KG1 (cell line): ENCODE results near the gene AMACR.
A peak's percentile ranks its signal among the peaks of the same experiment; 100 is the strongest.
"Not testable (repeated sequence)": the region's sequence is repeated elsewhere in the genome, so short reads cannot be mapped to it uniquely, and the experiment has no call there.

Experiments used
- DNase-seq: peaks from one replicate; lab custom pipeline; 2025; lab: John Stamatoyannopoulos, UW

AMACR gene

GRCh38 chr5:34035756-34036155 is 27.9 kb upstream of the AMACR start:
- DNase-seq, result no peak

- DNase-seq, result no peak
Measured at GRCh38 chr5:34034534-34035327, 26.9 kb upstream of the AMACR start.

- no peak for DNase-seq
Measured at GRCh38 chr5:34031966-34032365, 24.1 kb upstream of the AMACR start.

GRCh38 chr5:34031117-34031516 is 23.3 kb upstream of the AMACR start:
- DNase-seq, result no peak

- DNase-seq, result not testable (repeated sequence)
Measured at GRCh38 chr5:34030585-34030984, 22.7 kb upstream of the AMACR start.

GRCh38 chr5:34030048-34030447 is 22.2 kb upstream of the AMACR start:
- no peak for DNase-seq

GRCh38 chr5:34028349-34028748 is 20.5 kb upstream of the AMACR start:
- DNase-seq, result no peak

GRCh38 chr5:34026089-34026761 is 18.4 kb upstream of the AMACR start:
- DNase-seq, result no peak

- no peak for DNase-seq
Measured at GRCh38 chr5:34022121-34022705, 14.4 kb upstream of the AMACR start.

GRCh38 chr5:34021334-34021733 is 13.5 kb upstream of the AMACR start:
- DNase-seq, result no peak

- DNase-seq, result no peak
Measured at GRCh38 chr5:34020726-34021125, 12.9 kb upstream of the AMACR start.

GRCh38 chr5:34017254-34017653 is 9.4 kb upstream of the AMACR start:
- DNase-seq, result no peak

- DNase-seq, result no peak
Measured at GRCh38 chr5:34016750-34017149, 8.9 kb upstream of the AMACR start.

- DNase-seq, result no peak
Measured at GRCh38 chr5:34016222-34016621, 8.4 kb upstream of the AMACR start.

- no peak for DNase-seq
Measured at GRCh38 chr5:34015120-34015822, 7.4 kb upstream of the AMACR start.

GRCh38 chr5:34014626-34015025 is 6.8 kb upstream of the AMACR start:
- no peak for DNase-seq

GRCh38 chr5:34013547-34013946 is 5.7 kb upstream of the AMACR start:
- no peak for DNase-seq

GRCh38 chr5:34012791-34013190 is 4.9 kb upstream of the AMACR start:
- no peak for DNase-seq

- no peak for DNase-seq
Measured at GRCh38 chr5:34011536-34011935, 3.7 kb upstream of the AMACR start.

GRCh38 chr5:34010146-34010545 is 2.3 kb upstream of the AMACR start:
- not testable (repeated sequence) for DNase-seq

- DNase-seq, result no peak
Measured at GRCh38 chr5:34009610-34010009, 1.8 kb upstream of the AMACR start.

- peak; percentile 37 for DNase-seq
Measured at GRCh38 chr5:34008802-34009201, 952 bp upstream of the AMACR start.

GRCh38 chr5:34007201-34007620 is 639 bp downstream of the AMACR start:
- no peak for DNase-seq
